GM18505 (cell line): ENCODE results near the gene SLC25A6.

Experiments
- ATAC-seq: cut with Tn5 transposase; IDR thresholded peaks from one replicate; pipeline ENCODE4 v1.9.1; 2021; ENCODE audit not compliant: unreplicated experiment
- POLR2A ChIP-seq: IDR thresholded peaks from 4 replicates; pipeline ENCODE4 v1.6.1; 2011; ENCODE audit warnings: borderline replicate concordance; ENCODE audit not compliant: insufficient read depth, insufficient read length; ENCODE audit errors: extremely low read depth

The SLC25A6 gene

GRCh38 chrX:1401611-1402430 lies 9.9 kb upstream of the SLC25A6 start:
- TF ChIP-seq POLR2A, result no peak
- no peak for ATAC-seq

GRCh38 chrX:1400742-1401471 lies 9.0 kb upstream of the SLC25A6 start:
- no peak for ATAC-seq
- TF ChIP-seq POLR2A, result no peak

GRCh38 chrX:1400049-1400448 lies 8.1 kb upstream of the SLC25A6 start:
- TF ChIP-seq POLR2A, result no peak
- no peak for ATAC-seq

GRCh38 chrX:1398431-1399340 lies 6.8 kb upstream of the SLC25A6 start:
- no peak for ATAC-seq
- TF ChIP-seq POLR2A, result peak; percentile 25

GRCh38 chrX:1397441-1398270 lies 5.7 kb upstream of the SLC25A6 start:
- no peak for TF ChIP-seq POLR2A
- ATAC-seq, result no peak

GRCh38 chrX:1397001-1397400 lies 5.1 kb upstream of the SLC25A6 start:
- no peak for ATAC-seq
- TF ChIP-seq POLR2A, result no peak

GRCh38 chrX:1395646-1396216 lies 3.8 kb upstream of the SLC25A6 start:
- TF ChIP-seq POLR2A, result no peak
- no peak for ATAC-seq

- ATAC-seq, result no peak
Measured at GRCh38 chrX:1394731-1395501, 3.0 kb upstream of the SLC25A6 start.

GRCh38 chrX:1393871-1394615 lies 2.1 kb upstream of the SLC25A6 start:
- TF ChIP-seq POLR2A, result no peak
- no peak for ATAC-seq

More at GRCh38 chrX:1394731-1395501, 3.0 kb upstream of the SLC25A6 start:
- TF ChIP-seq POLR2A, result no peak

GRCh38 chrX:1392376-1393068 lies 609 bp upstream of the SLC25A6 start:
- peak; percentile 82 for TF ChIP-seq POLR2A
- peak; percentile 31 for ATAC-seq
